Effector memory CD4-positive, alpha-beta T cell (primary cell): ENCODE results near the gene PLB1.

Experiments
- DNase-seq, 3 donors: peaks; one replicate each; pipeline ENCODE4 v3.0.0-alpha.2; 2020
- H3K27ac ChIP-seq: 2 replicates; pipeline ENCODE4 v1.7.0; 2013; ENCODE audit warnings: mild to moderate bottlenecking, low read length, moderate library complexity; ENCODE audit not compliant: insufficient read depth, poor library complexity, severe bottlenecking
- H3K27me3 ChIP-seq: replicated peaks from 2 replicates; pipeline ENCODE4 v1.7.0; 2013; ENCODE audit warnings: mild to moderate bottlenecking, low read length; ENCODE audit not compliant: insufficient read depth, control insufficient read depth, poor library complexity, severe bottlenecking
- H3K36me3 ChIP-seq: 2 replicates; pipeline ENCODE4 v1.7.0; 2013; ENCODE audit warnings: mild to moderate bottlenecking, low read length, moderate library complexity; ENCODE audit not compliant: control insufficient read depth, insufficient read depth
- H3K4me1 ChIP-seq: 2 replicates; pipeline ENCODE4 v1.7.0; 2013; ENCODE audit warnings: low read length, mild to moderate bottlenecking; ENCODE audit not compliant: control insufficient read depth, insufficient read depth, poor library complexity, severe bottlenecking
- H3K4me3 ChIP-seq: 2 replicates; pipeline ENCODE4 v1.7.0; 2013; ENCODE audit warnings: low read length, low read depth, mild to moderate bottlenecking; ENCODE audit not compliant: insufficient read depth, poor library complexity, severe bottlenecking
- H3K9me3 ChIP-seq: 2 replicates; pipeline ENCODE4 v1.7.0; 2013; ENCODE audit warnings: mild to moderate bottlenecking, low read length, moderate library complexity; ENCODE audit not compliant: control insufficient read depth

Gene PLB1

DNA sequence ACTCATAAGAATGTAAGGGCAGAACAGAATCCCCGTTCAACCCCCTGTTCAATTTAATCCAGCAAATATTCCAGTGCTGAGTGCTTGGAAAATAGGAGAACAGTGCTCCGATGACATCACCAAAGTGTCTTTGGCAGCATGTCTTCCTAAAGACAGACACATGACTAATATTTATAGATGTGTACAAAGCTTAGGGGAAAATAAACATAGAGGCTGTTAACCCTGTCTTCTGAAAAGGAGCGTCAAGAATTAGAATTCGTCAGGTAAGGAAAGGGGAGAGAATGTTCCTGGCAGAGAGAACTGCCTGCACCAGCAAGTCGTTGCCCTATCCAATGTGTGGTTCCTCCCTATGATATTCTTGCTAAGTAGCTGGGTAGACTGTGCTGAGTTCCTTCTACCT is 72.7 kb downstream of the PLB1 start:
- Histone ChIP-seq H3K36me3 (no peaks in the 10 kb centered on the region), H3K4me1 (peaks cover 10% of the 10 kb centered on the region), H3K27me3 (no peaks in the 10 kb centered on the region), H3K9me3 (no peaks in the 10 kb centered on the region), H3K4me3 (no peak overlapping the region), H3K27ac (no peak overlapping the region)
- DNase-seq = no peak

DNA sequence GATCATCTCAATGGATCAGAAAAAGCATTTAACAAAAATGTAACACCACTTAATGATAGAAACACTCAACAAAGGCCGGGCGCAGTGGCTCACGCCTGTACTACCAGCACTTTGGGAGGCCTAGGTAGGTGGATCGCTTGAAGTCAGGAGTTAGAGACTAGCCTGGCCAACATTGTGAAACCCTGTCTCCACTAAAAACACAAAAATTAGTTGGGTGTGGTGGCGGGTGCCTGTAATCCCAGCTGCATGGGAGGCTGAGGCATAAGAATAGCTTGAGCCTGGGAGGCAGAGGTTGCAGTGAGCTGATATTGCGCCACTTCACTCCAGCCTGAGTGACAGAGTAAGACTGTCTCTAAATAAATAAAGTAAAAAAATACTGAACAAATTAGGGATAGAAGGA is 74.6 kb downstream of the PLB1 start:
- DNase-seq = no peak
- Histone ChIP-seq H3K4me1 (peaks cover 10% of the 10 kb centered on the region), H3K9me3 (no peaks in the 10 kb centered on the region)

GRCh38 chr2:28576714-28577113 is 80.9 kb downstream of the PLB1 start:
- H3K9me3 ChIP-seq = no peaks in the 10 kb centered on the region
- H3K4me3 ChIP-seq = no peak overlapping the region
- no peaks in the 10 kb centered on the region for H3K36me3 ChIP-seq
- H3K27ac ChIP-seq = no peak overlapping the region
- no peaks in the 10 kb centered on the region for H3K27me3 ChIP-seq
- no peak for DNase-seq
- H3K4me1 ChIP-seq = no peaks in the 10 kb centered on the region

More for the DNA sequence above, 74.6 kb downstream of the PLB1 start:
- H3K27ac ChIP-seq = no peak overlapping the region
- no peak overlapping the region for H3K4me3 ChIP-seq
- no peaks in the 10 kb centered on the region for H3K27me3 ChIP-seq
- no peaks in the 10 kb centered on the region for H3K36me3 ChIP-seq

DNA sequence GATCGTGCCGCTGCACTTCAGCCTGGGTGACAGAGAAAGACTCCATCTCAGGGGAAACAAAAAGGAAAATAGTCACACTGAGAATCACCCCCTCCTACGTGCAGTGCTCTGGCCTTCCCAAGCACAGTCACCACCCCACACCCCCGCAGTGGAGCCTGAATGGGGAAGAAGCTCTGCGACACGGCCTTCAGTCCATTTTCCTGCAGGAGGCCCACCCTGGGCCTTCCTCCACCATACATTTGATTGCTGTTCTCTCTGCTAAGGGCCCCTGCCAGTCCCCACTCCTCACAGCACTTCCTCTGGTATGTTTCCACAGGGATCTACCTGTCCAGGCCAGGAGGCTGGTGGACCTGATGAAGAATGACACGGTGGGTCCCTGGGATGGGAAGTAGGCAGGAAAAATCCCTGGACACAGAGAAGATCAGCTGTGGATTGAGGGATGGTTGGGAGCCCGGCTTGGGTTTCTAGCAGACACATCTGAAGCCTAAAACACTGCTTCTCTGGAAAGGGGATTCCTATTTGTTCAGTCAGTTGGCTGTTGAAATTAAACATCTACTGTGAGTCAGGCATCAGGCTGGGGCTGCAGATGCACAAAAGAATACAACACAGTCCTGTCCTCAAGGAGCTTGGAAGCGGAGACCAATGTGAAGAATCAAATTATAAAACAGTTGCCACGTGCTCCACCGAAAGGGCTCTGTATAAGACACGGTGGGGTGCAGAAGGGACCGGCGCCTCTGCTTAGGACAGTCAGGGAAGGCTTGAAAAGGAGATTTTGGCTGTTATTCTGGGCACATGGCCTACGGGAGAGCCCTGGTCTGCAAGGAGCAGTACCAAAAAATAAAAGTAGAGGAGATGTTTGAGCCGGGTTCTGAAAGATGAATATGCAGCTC is 82.2 kb downstream of the PLB1 start:
- Histone ChIP-seq H3K27ac (no peak overlapping the region), H3K36me3 (no peaks in the 10 kb centered on the region), H3K27me3 (no peaks in the 10 kb centered on the region), H3K4me1 (no peaks in the 10 kb centered on the region), H3K4me3 (no peak overlapping the region), H3K9me3 (no peaks in the 10 kb centered on the region)
- DNase-seq = no peak

DNA sequence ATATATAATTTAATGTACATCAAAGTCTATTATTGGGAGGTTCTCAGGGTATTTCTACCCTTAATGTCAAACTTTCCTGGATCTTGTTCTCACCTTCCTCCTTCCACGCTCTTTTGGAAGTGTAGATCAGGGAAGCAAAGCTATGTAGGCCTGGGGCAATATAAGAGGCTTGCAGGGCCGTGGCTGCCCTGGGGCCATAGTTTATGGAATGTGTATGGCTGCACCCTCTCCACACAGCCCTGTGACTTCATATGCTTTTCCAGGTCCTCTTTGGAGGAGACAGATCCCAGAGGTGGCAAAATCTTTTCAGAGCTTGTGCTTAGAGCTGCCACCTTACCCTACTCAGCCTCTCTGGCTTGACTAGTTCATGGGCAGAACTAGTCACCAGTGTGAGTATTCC is 82.9 kb downstream of the PLB1 start:
- no peaks in the 10 kb centered on the region for H3K4me1 ChIP-seq
- H3K27ac ChIP-seq = no peak overlapping the region
- H3K4me3 ChIP-seq = no peak overlapping the region
- no peak for DNase-seq
- H3K9me3 ChIP-seq = no peaks in the 10 kb centered on the region
- H3K36me3 ChIP-seq = no peaks in the 10 kb centered on the region
- H3K27me3 ChIP-seq = no peaks in the 10 kb centered on the region

GRCh38 chr2:28579606-28580005 is 83.7 kb downstream of the PLB1 start:
- no peak for DNase-seq
- Histone ChIP-seq H3K36me3 (no peaks in the 10 kb centered on the region), H3K4me3 (no peak overlapping the region), H3K4me1 (no peaks in the 10 kb centered on the region), H3K27ac (no peak overlapping the region), H3K9me3 (no peaks in the 10 kb centered on the region), H3K27me3 (no peaks in the 10 kb centered on the region)

- Histone ChIP-seq H3K4me3 (no peak overlapping the region), H3K9me3 (no peaks in the 10 kb centered on the region), H3K4me1 (no peaks in the 10 kb centered on the region), H3K27me3 (no peaks in the 10 kb centered on the region), H3K36me3 (no peaks in the 10 kb centered on the region), H3K27ac (no peak overlapping the region)
- no peak for DNase-seq
These were observed 84.2 kb downstream of the PLB1 start for GRCh38 chr2:28580078-28580477.

- Histone ChIP-seq H3K27ac (no peak overlapping the region), H3K36me3 (no peaks in the 10 kb centered on the region), H3K27me3 (no peaks in the 10 kb centered on the region), H3K4me1 (peaks cover under 1% of the 10 kb centered on the region), H3K4me3 (no peak overlapping the region), H3K9me3 (no peaks in the 10 kb centered on the region)
- DNase-seq = no peak
These were observed 85.5 kb downstream of the PLB1 start for GRCh38 chr2:28581312-28581711.

- Histone ChIP-seq H3K27ac (no peak overlapping the region), H3K27me3 (no peaks in the 10 kb centered on the region), H3K36me3 (no peaks in the 10 kb centered on the region), H3K4me3 (no peak overlapping the region), H3K9me3 (no peaks in the 10 kb centered on the region), H3K4me1 (peaks cover 9% of the 10 kb centered on the region)
- DNase-seq = no peak
These were observed 86.3 kb downstream of the PLB1 start for GRCh38 chr2:28582152-28582551.

DNA sequence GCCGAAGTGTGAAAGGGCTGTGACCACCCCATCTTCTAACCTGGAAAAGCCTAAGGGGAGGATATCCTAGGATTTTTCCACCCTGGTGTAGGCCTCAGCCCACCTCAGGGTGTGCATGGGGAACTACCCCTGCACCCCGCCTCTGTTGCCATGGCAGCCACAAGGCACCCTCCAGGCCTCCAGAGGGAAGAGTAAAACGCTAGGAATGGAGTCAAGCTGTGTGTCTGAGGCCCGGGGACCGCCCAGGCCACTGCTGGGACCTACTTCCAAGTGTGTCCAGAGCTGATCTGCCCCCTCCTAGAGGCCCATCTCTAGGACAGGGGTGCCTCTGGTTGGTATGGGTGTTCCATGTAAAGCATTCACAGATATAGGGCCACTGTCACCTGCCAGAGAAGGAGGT is 86.7 kb downstream of the PLB1 start:
- Histone ChIP-seq H3K4me1 (peaks cover 13% of the 10 kb centered on the region), H3K9me3 (no peaks in the 10 kb centered on the region), H3K27me3 (no peaks in the 10 kb centered on the region), H3K4me3 (no peak overlapping the region), H3K36me3 (no peaks in the 10 kb centered on the region), H3K27ac (no peak overlapping the region)
- DNase-seq = no peak
